H9 (cell line): Measurements from ENCODE around the gene PLP2. TPM values are rescaled to one million over a fixed set of nuclear protein-coding genes. Genes with fewer than 3 reads are reported as not detected.

Experiments used
- DNase-seq: peaks from one replicate; pipeline ENCODE4 v3.0.0-alpha.2; 2017
- H2AFZ ChIP-seq: one replicate; pipeline ENCODE4 v1.6.1; 2013; ENCODE audit warnings: mild to moderate bottlenecking, low read length, control low read depth, moderate library complexity
- H2AK5ac ChIP-seq: 2 replicates; pipeline ENCODE4 v1.6.1; 2013; ENCODE audit warnings: low read length, control low read depth, mixed read lengths; ENCODE audit not compliant: insufficient read length
- H2BK120ac ChIP-seq: one replicate; pipeline ENCODE4 v1.6.1; 2013; ENCODE audit warnings: low read depth, mild to moderate bottlenecking, low read length, control low read depth, inconsistent platforms; ENCODE audit not compliant: poor library complexity, severe bottlenecking
- H2BK12ac ChIP-seq: 2 replicates; pipeline ENCODE4 v1.6.1; 2013; ENCODE audit warnings: low read length, control low read depth, mixed read lengths, low read depth; ENCODE audit not compliant: insufficient read length
- H2BK15ac ChIP-seq: 2 replicates; pipeline ENCODE4 v1.6.1; 2013; ENCODE audit warnings: low read depth, low read length, control low read depth
- H2BK20ac ChIP-seq: one replicate; pipeline ENCODE4 v1.6.1; 2013; ENCODE audit warnings: low read depth, mild to moderate bottlenecking, low read length, control low read depth, inconsistent platforms; ENCODE audit not compliant: poor library complexity, severe bottlenecking
- H2BK5ac ChIP-seq: 2 replicates; pipeline ENCODE4 v1.6.1; 2013; ENCODE audit warnings: low read length, control low read depth, mixed read lengths; ENCODE audit not compliant: insufficient read length
- H3K14ac ChIP-seq: 2 replicates; pipeline ENCODE4 v1.6.1; 2013; ENCODE audit warnings: low read length, control low read depth; ENCODE audit not compliant: insufficient read depth
- H3K18ac ChIP-seq: 2 replicates; pipeline ENCODE4 v1.6.1; 2013; ENCODE audit warnings: low read depth, mild to moderate bottlenecking, mixed read lengths, low read length, control low read depth; ENCODE audit not compliant: insufficient read length
- H3K23ac ChIP-seq: 2 replicates; pipeline ENCODE4 v1.6.1; 2013; ENCODE audit warnings: low read length, control low read depth, mixed read lengths, low read depth; ENCODE audit not compliant: insufficient read length
- H3K23me2 ChIP-seq: 2 replicates; pipeline ENCODE4 v1.6.1; 2013; ENCODE audit warnings: low read depth, mild to moderate bottlenecking, mixed read lengths, low read length, control low read depth; ENCODE audit not compliant: insufficient read length, poor library complexity, severe bottlenecking
- H3K27ac ChIP-seq: 2 replicates; pipeline ENCODE4 v1.5.1; 2013; ENCODE audit warnings: low read length, control low read depth, mixed read lengths, low read depth; ENCODE audit not compliant: insufficient read length
- H3K27me3 ChIP-seq: 2 replicates; pipeline ENCODE4 v1.6.1; 2013; ENCODE audit warnings: low read length, control low read depth, inconsistent platforms; ENCODE audit not compliant: insufficient read depth
- H3K4ac ChIP-seq: 2 replicates; pipeline ENCODE4 v1.6.1; 2013; ENCODE audit warnings: low read depth, mild to moderate bottlenecking, control low read depth, inconsistent platforms, low read length, moderate library complexity
- H3K4me1 ChIP-seq: 2 replicates; pipeline ENCODE4 v1.6.1; 2013; ENCODE audit warnings: low read length, control low read depth, inconsistent platforms; ENCODE audit not compliant: insufficient read depth
- H3K4me2 ChIP-seq: 2 replicates; pipeline ENCODE4 v1.6.1; 2013; ENCODE audit warnings: low read length, control low read depth, mixed read lengths; ENCODE audit not compliant: insufficient read length, insufficient read depth
- H3K56ac ChIP-seq: 2 replicates; pipeline ENCODE4 v1.6.1; 2013; ENCODE audit warnings: low read depth, mild to moderate bottlenecking, mixed read lengths, low read length, control low read depth; ENCODE audit not compliant: insufficient read length
- H3K79me1 ChIP-seq: 2 replicates; pipeline ENCODE4 v1.6.1; 2013; ENCODE audit warnings: low read depth, mild to moderate bottlenecking, moderate library complexity, low read length, control low read depth, inconsistent platforms; ENCODE audit not compliant: insufficient read depth, poor library complexity, severe bottlenecking
- H3K79me2 ChIP-seq: 2 replicates; pipeline ENCODE4 v1.6.1; 2013; ENCODE audit warnings: low read length, control low read depth, inconsistent platforms; ENCODE audit not compliant: insufficient read depth
- H3K9ac ChIP-seq: 2 replicates; pipeline ENCODE4 v1.6.1; 2013; ENCODE audit warnings: low read length, control low read depth, mixed read lengths; ENCODE audit not compliant: insufficient read length; ENCODE audit errors: extremely low read depth
- H3K9me3 ChIP-seq: one replicate; pipeline ENCODE4 v1.6.1; 2013; ENCODE audit warnings: low read depth, low read length, inconsistent platforms; ENCODE audit not compliant: control insufficient read depth
- H3T11ph ChIP-seq: one replicate; pipeline ENCODE4 v1.6.1; 2013; ENCODE audit warnings: mild to moderate bottlenecking, low read length, control low read depth, inconsistent platforms
- H4K20me1 ChIP-seq: one replicate; pipeline ENCODE4 v1.6.1; 2013; ENCODE audit not compliant: control insufficient read depth, insufficient read length, insufficient read depth
- H4K5ac ChIP-seq: 2 replicates; pipeline ENCODE4 v1.6.1; 2013; ENCODE audit warnings: low read depth, mild to moderate bottlenecking, mixed read lengths, low read length, control low read depth; ENCODE audit not compliant: insufficient read length
- H4K8ac ChIP-seq: replicated peaks from 2 replicates; pipeline ENCODE4 v1.6.1; 2013; ENCODE audit warnings: low read length, control low read depth, mixed read lengths, low read depth; ENCODE audit not compliant: insufficient read length
- H4K91ac ChIP-seq: 2 replicates; pipeline ENCODE4 v1.6.1; 2013; ENCODE audit warnings: low read depth, mild to moderate bottlenecking, moderate library complexity, mixed read lengths, low read length, control low read depth; ENCODE audit not compliant: insufficient read length
- H3K27ac Mint-ChIP-seq, 3 experiments: 2 replicates in 2 of 3; 3 replicates in 1 of 3; pipeline ENCODE4 v1.8.0; 2020 to 2021; ENCODE audit warnings: mixed read lengths in 3 of 3, mild to moderate bottlenecking in 1 of 3, moderate library complexity in 1 of 3
- H3K27me3 Mint-ChIP-seq: 2 replicates; pipeline ENCODE4 v1.8.0; 2021; ENCODE audit warnings: low read depth, mild to moderate bottlenecking, moderate library complexity, mixed read lengths
- H3K36me3 Mint-ChIP-seq, 3 experiments: 2 replicates in 2 of 3; 3 replicates in 1 of 3; pipeline ENCODE4 v1.8.0; 2020 to 2021; ENCODE audit warnings: low read depth in 3 of 3, mixed read lengths in 3 of 3; ENCODE audit not compliant: insufficient read depth in 1 of 3
- H3K4me1 Mint-ChIP-seq, 2 experiments: 2 replicates each; pipeline ENCODE4 v1.8.0; 2020; ENCODE audit warnings: mixed read lengths in 2 of 2
- H3K4me3 Mint-ChIP-seq, 2 experiments: 2 replicates in 1 of 2; 3 replicates in 1 of 2; pipeline ENCODE4 v1.8.0; 2020 to 2021; ENCODE audit warnings: mild to moderate bottlenecking in 2 of 2, mixed read lengths in 2 of 2, moderate library complexity in 1 of 2
- H3K9me3 Mint-ChIP-seq, 2 experiments: 2 replicates in 1 of 2; 3 replicates in 1 of 2; pipeline ENCODE4 v1.8.0; 2020; ENCODE audit warnings: mild to moderate bottlenecking in 2 of 2, mixed read lengths in 2 of 2, moderate library complexity in 1 of 2
- WGBS: extraction: QIAGEN DNeasy Blood & Tissue Kit; methylation state at CpG from one replicate; pipeline ENCODE4 v1.1.7; 2013; ENCODE audit warnings: missing lambda C conversion rate, low lambda C conversion rate, mixed read lengths; ENCODE audit not compliant: insufficient read length; ENCODE audit errors: extremely low coverage; 5-methylcytosine and 5-hydroxymethylcytosine counted together
- total RNA-seq: library from RNA; stranded (reverse); gene quantifications from 2 replicates; pipeline ENCODE4 v1.2.1, GENCODE V29; 2021
- TF ChIP-seq, protein P1 (sequence below): fragments of 200-600 bp; sonication (generic); conservative IDR thresholded peaks from 3 replicates; pipeline ENCODE4 v1.8.0; 2021; ENCODE audit warnings: antibody characterized with exemption, mild to moderate bottlenecking

The PLP2 gene
- total RNA-seq, 1 experiment from 2014 or later, result 11.7 TPM

DNA sequence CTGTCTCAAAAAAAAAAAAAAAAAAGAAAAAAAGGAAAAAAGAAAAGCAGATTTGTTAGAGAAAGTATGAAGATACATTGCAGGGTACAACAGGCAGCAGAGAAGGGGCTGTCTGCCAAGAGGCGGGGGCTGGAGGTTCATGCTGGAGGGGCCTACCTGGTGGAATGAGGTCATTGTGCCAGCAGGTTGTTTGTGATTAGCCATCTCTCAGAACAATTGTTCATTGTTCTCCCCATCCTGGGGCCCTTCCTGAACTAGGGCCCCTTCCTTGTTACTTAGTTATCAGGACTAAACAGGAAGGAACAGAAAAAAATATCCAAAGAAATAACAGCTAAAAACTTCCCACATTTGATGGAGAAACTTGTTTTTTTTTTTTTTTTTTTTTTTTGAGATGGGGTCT, 34.2 kb upstream of the PLP2 start:
- Histone ChIP-seq H2BK15ac (no peak overlapping the region), H3K9ac (no peak overlapping the region), H4K8ac (no peak overlapping the region), H2AK5ac (no peak overlapping the region), H4K20me1 (no peaks in the 10 kb centered on the region), H3K23ac (no peak overlapping the region), H3K79me2 (no peaks in the 10 kb centered on the region), H4K5ac (no peak overlapping the region), H3K79me1 (no peaks in the 10 kb centered on the region), H2BK5ac (no peak overlapping the region), H4K91ac (no peak overlapping the region), H2BK20ac (no peak overlapping the region), H3K23me2 (no peaks in the 10 kb centered on the region), H3K4me2 (no peak overlapping the region), H3K4me1 (no peaks in the 10 kb centered on the region), H3K27ac (no peak overlapping the region), H3K9me3 (peaks cover 10% of the 10 kb centered on the region), H3K18ac (no peak overlapping the region), H2AFZ (no peak overlapping the region), H3K4ac (no peak overlapping the region), H3T11ph (no peak overlapping the region), H2BK120ac (no peak overlapping the region), H2BK12ac (no peak overlapping the region), H3K56ac (no peak overlapping the region), H3K27me3 (no peaks in the 10 kb centered on the region), H3K14ac (no peak overlapping the region)
- Mint-ChIP-seq H3K27ac (no peak overlapping the region), H3K36me3 (peaks cover 0 to 15% (median 6%) of the 10 kb centered on the region in 3 experiments), H3K4me3 (no peak overlapping the region), H3K27me3 (peaks cover 4% of the 10 kb centered on the region), H3K9me3 (peaks cover 63 to 68% of the 10 kb centered on the region in 2 experiments), H3K4me1 (no peaks in the 10 kb centered on the region)
- WGBS, result no CpG with 5 or more reads among the region's 1 CpG
- TF ChIP-seq, protein P1, sequence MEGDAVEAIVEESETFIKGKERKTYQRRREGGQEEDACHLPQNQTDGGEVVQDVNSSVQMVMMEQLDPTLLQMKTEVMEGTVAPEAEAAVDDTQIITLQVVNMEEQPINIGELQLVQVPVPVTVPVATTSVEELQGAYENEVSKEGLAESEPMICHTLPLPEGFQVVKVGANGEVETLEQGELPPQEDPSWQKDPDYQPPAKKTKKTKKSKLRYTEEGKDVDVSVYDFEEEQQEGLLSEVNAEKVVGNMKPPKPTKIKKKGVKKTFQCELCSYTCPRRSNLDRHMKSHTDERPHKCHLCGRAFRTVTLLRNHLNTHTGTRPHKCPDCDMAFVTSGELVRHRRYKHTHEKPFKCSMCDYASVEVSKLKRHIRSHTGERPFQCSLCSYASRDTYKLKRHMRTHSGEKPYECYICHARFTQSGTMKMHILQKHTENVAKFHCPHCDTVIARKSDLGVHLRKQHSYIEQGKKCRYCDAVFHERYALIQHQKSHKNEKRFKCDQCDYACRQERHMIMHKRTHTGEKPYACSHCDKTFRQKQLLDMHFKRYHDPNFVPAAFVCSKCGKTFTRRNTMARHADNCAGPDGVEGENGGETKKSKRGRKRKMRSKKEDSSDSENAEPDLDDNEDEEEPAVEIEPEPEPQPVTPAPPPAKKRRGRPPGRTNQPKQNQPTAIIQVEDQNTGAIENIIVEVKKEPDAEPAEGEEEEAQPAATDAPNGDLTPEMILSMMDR, result no peak
- no peak for DNase-seq
